Activated CD4-positive, CD25-positive, alpha-beta regulatory T cell treated with anti-CD3 and anti-CD28 coated beads, Interleukin-2, amount 50 U/mL, for 72 hours (primary cell): Measurements from ENCODE around the gene SUSD6.
"Not testable (repeated sequence)": the region's sequence is repeated elsewhere in the genome, so short reads cannot be mapped to it uniquely, and the experiment has no call there.

Source experiments
- DNase-seq: peaks from one replicate; pipeline ENCODE4 v3.0.0; 2021

The SUSD6 gene

GRCh38 chr14:69593018-69593677, 18.2 kb upstream of the SUSD6 start:
- DNase-seq, result no peak

- DNase-seq, result no peak
Observed at GRCh38 chr14:69594846-69595245, 16.6 kb upstream of the SUSD6 start.

- DNase-seq, result no peak
Observed at GRCh38 chr14:69595336-69595735, 16.1 kb upstream of the SUSD6 start.

- DNase-seq, result not testable (repeated sequence)
Observed at GRCh38 chr14:69599431-69599830, 12.0 kb upstream of the SUSD6 start.

GRCh38 chr14:69600304-69600891, 11.0 kb upstream of the SUSD6 start:
- DNase-seq, result no peak

GRCh38 chr14:69605738-69606137, 5.7 kb upstream of the SUSD6 start:
- no peak for DNase-seq

GRCh38 chr14:69606258-69607184, 4.9 kb upstream of the SUSD6 start:
- DNase-seq, result no peak

- no peak for DNase-seq
Observed at GRCh38 chr14:69610020-69610873, 1.1 kb upstream of the SUSD6 start.

GRCh38 chr14:69610874-69611171, 573 bp upstream of the SUSD6 start:
- no peak for DNase-seq

- peak; percentile 61 for DNase-seq
Observed at GRCh38 chr14:69612014-69612782, 802 bp downstream of the SUSD6 start.

GRCh38 chr14:69612783-69613130, 1.4 kb downstream of the SUSD6 start:
- DNase-seq, result no peak

GRCh38 chr14:69613312-69614073, 2.1 kb downstream of the SUSD6 start:
- no peak for DNase-seq

- DNase-seq, result no peak
Observed at GRCh38 chr14:69614592-69614991, 3.2 kb downstream of the SUSD6 start.

- no peak for DNase-seq
Observed at GRCh38 chr14:69615121-69615495, 3.7 kb downstream of the SUSD6 start.

GRCh38 chr14:69615496-69616407, 4.4 kb downstream of the SUSD6 start:
- DNase-seq, result no peak

- DNase-seq, result no peak
Observed at GRCh38 chr14:69616408-69616773, 5.0 kb downstream of the SUSD6 start.

GRCh38 chr14:69617796-69618195, 6.4 kb downstream of the SUSD6 start:
- no peak for DNase-seq

GRCh38 chr14:69619012-69619411, 7.6 kb downstream of the SUSD6 start:
- DNase-seq, result no peak

GRCh38 chr14:69620211-69620611, 8.8 kb downstream of the SUSD6 start:
- DNase-seq, result no peak

- no peak for DNase-seq
Observed at GRCh38 chr14:69620981-69621380, 9.6 kb downstream of the SUSD6 start.

- no peak for DNase-seq
Observed at GRCh38 chr14:69624136-69624535, 12.7 kb downstream of the SUSD6 start.
